ENCODE measurements around the gene SDHC.

The SDHC gene

GRCh38 chr1:161350671-161351070, 36.5 kb downstream of the SDHC start:
- TF ChIP-seq YY1 (IDR thresholded peaks at IDR 0.05; ENCODE audit: low read depth) (no peak), TEAD4 (IDR thresholded peaks at IDR 0.05) (no peak), REST (IDR thresholded peaks at IDR 0.05; ENCODE audit: low read depth) (no peak), NFIC (IDR thresholded peaks at IDR 0.05) (no peak), TAF1 (IDR thresholded peaks at IDR 0.05; ENCODE audit: low read depth) (no peak), EGR1 (IDR thresholded peaks at IDR 0.05) (no peak), CREB1 (IDR thresholded peaks at IDR 0.05; ENCODE audit: low read depth) (no peak), FOXM1 (IDR thresholded peaks at IDR 0.05; ENCODE audit: borderline replicate concordance, low read depth) (no peak), USF1 (IDR thresholded peaks at IDR 0.05) (no peak), CEBPB (IDR thresholded peaks at IDR 0.05) (no peak)

- TF ChIP-seq RAD21 (IDR thresholded peaks at IDR 0.05; ENCODE audit: low read depth) (no peak), FOXM1 (IDR thresholded peaks at IDR 0.05; ENCODE audit: borderline replicate concordance, low read depth) (no peak), TEAD4 (IDR thresholded peaks at IDR 0.05) (no peak), EP300 (IDR thresholded peaks at IDR 0.05; ENCODE audit: borderline replicate concordance) (no peak), TCF12 (IDR thresholded peaks at IDR 0.05; ENCODE audit: low read depth) (no peak), ZBTB7A (IDR thresholded peaks at IDR 0.05; ENCODE audit: low read depth) (no peak), MAX (IDR thresholded peaks at IDR 0.05) (no peak), CEBPB (IDR thresholded peaks at IDR 0.05) (no peak), NFIC (IDR thresholded peaks at IDR 0.05) (no peak), USF1 (IDR thresholded peaks at IDR 0.05) (no peak), YY1 (IDR thresholded peaks at IDR 0.05; ENCODE audit: low read depth) (no peak), CREB1 (IDR thresholded peaks at IDR 0.05; ENCODE audit: low read depth) (no peak), TAF1 (IDR thresholded peaks at IDR 0.05; ENCODE audit: low read depth) (no peak), EGR1 (IDR thresholded peaks at IDR 0.05) (no peak), REST (IDR thresholded peaks at IDR 0.05; ENCODE audit: low read depth) (no peak)
Measured at GRCh38 chr1:161351482-161351881, 37.3 kb downstream of the SDHC start.

GRCh38 chr1:161357073-161357472, 42.9 kb downstream of the SDHC start:
- TF ChIP-seq CEBPB (IDR thresholded peaks at IDR 0.05): no peak
- no peak for TF ChIP-seq NFIC (IDR thresholded peaks at IDR 0.05)
- TF ChIP-seq EP300 (IDR thresholded peaks at IDR 0.05; ENCODE audit: borderline replicate concordance): no peak

- TF ChIP-seq TEAD4 (IDR thresholded peaks at IDR 0.05): no peak
- TF ChIP-seq CEBPB (IDR thresholded peaks at IDR 0.05): no peak
- no peak for TF ChIP-seq MAX (IDR thresholded peaks at IDR 0.05)
- no peak for TF ChIP-seq NFIC (IDR thresholded peaks at IDR 0.05)
- TF ChIP-seq ZBTB7A (IDR thresholded peaks at IDR 0.05; ENCODE audit: low read depth): no peak
- TF ChIP-seq REST (IDR thresholded peaks at IDR 0.05; ENCODE audit: low read depth): no peak
- no peak for TF ChIP-seq YY1 (IDR thresholded peaks at IDR 0.05; ENCODE audit: low read depth)
- TF ChIP-seq RAD21 (IDR thresholded peaks at IDR 0.05; ENCODE audit: low read depth): no peak
Measured at GRCh38 chr1:161359291-161359690, 45.1 kb downstream of the SDHC start.

- TF ChIP-seq NFIC (IDR thresholded peaks at IDR 0.05) (no peak), RAD21 (IDR thresholded peaks at IDR 0.05; ENCODE audit: low read depth) (no peak)
Measured at GRCh38 chr1:161364332-161364731, 50.2 kb downstream of the SDHC start.
